Heart left ventricle (tissue), 16 donors: Measurements from ENCODE around the gene CHD1L. TPM values are rescaled to one million over a fixed set of nuclear protein-coding genes. Genes with fewer than 3 reads are reported as not detected.

Source experiments
- ATAC-seq, 4 donors: fragments of 200-7000 bp; cut with Tn5 transposase; one replicate each; pipeline ENCODE4 v1.9.1; 2020 to 2022; ENCODE audit warnings: moderate library complexity in 4 of 4, mild to moderate bottlenecking in 3 of 4, moderate number of reproducible peaks in 1 of 4
- DNase-seq, 5 donors: peaks; one replicate each; pipeline ENCODE4 v3.0.0-alpha.2; 2020
- H3K27ac ChIP-seq, 12 donors: fragments of 200-600 bp; sonication (generic) in 4 of 12; one replicate each; pipeline versions ENCODE4 v1.5.0 to v1.8.0; 2016 to 2022; ENCODE audit warnings: mild to moderate bottlenecking in 2 of 12
- H3K27me3 ChIP-seq, 9 donors: fragments of 200-600 bp; sonication (generic) in 2 of 9; one replicate each; pipeline versions ENCODE4 v1.5.1 to v1.8.0; 2016 to 2022; ENCODE audit warnings: mild to moderate bottlenecking in 3 of 9
- H3K36me3 ChIP-seq, 9 donors: fragments of 200-600 bp; sonication (generic) in 2 of 9; one replicate each; pipeline versions ENCODE4 v1.5.0 to v1.8.0; 2018 to 2022; ENCODE audit warnings: mild to moderate bottlenecking in 2 of 9
- H3K4me1 ChIP-seq, 12 donors: fragments of 200-600 bp; sonication (generic) in 4 of 12; one replicate each; pipeline versions ENCODE4 v1.5.0 to v1.8.0; 2016 to 2022; ENCODE audit warnings: mild to moderate bottlenecking in 3 of 12
- H3K4me3 ChIP-seq, 12 donors: fragments of 200-600 bp; sonication (generic) in 4 of 12; one replicate each; pipeline versions ENCODE4 v1.5.0 to v1.8.0; 2017 to 2022; ENCODE audit warnings: mild to moderate bottlenecking in 9 of 12, moderate library complexity in 4 of 12
- H3K9me3 ChIP-seq, 12 donors: fragments of 200-600 bp; sonication (generic) in 4 of 12; one replicate each; pipeline versions ENCODE4 v1.5.0 to v1.8.0; 2016 to 2022; ENCODE audit warnings: mild to moderate bottlenecking in 1 of 12
- POLR2A ChIP-seq, 2 donors: fragments of 450-650 bp; IDR thresholded peaks; one replicate each; pipeline ENCODE4 v1.6.1; 2017; ENCODE audit warnings: antibody characterized with exemption in 2 of 2, mild to moderate bottlenecking in 2 of 2, moderate library complexity in 2 of 2
- WGBS, 4 donors: extraction: QIAGEN DNeasy Blood & Tissue Kit in 2 of 4; methylation state at CpG; one replicate each; pipeline versions ENCODE4 v1.1.5 to v1.1.7; 2013 to 2018; 5-methylcytosine and 5-hydroxymethylcytosine counted together
- intact Hi-C, 10 donors: fragments of 100-400 bp; cut with DNase I; formaldehyde crosslinking; loops; one replicate each; pipeline versions ENCODE4 v1.11.1 to v1.14.2; 2022
- polyA plus RNA-seq, 2 donors: library from polyadenylated mRNA; stranded (reverse); fragments of 200-250 nt; gene quantifications; one replicate each; pipeline ENCODE4 v1.2.3, GENCODE V29; 2013
- total RNA-seq, 9 donors: library from RNA; depleted of rRNA in 2 of 9; stranded (reverse); fragments of >200 nt in 2 of 9; fragmentation: NEBNext Ultra II Directional in 3 of 9; extraction: Animal tissue kit (Norgen Biotek cat#: 25700) in 3 of 9; gene quantifications; one replicate each; pipeline versions ENCODE4 v1.1.0 to v1.2.4, GENCODE V29; 2016 to 2023
- TF ChIP-seq, protein P1 (sequence below), 12 donors: fragments of 200-600 bp; sonication (generic) in 4 of 12; IDR thresholded peaks; one replicate each; pipeline versions ENCODE4 v1.5.0 to v1.8.0; 2018 to 2022; ENCODE audit warnings: antibody characterized with exemption in 12 of 12, mild to moderate bottlenecking in 5 of 12
- donor health status: ischemic (EF 13 %, LVEDD 7.1; RV severe dilation, severe dysfunction).
- donor health status: healthy with polysubstance abuse.
- donor health status: DM: no; HTN: yes; CAD: no.
- donor health status: DM: no; HTN: no; CAD: no.
- donor health status: ischemic (EF 25% LVEDD 6.9; RV normal size, moderate dysfunction).
- donor health status: ischemic (EF 25% LVEDD 5.7; RV mildly dilated, moderate dysfunction).
- donor health status: healthy.
- donor health status: DM: yes; HTN: yes; CAD: no.
- donor health status: ischemic (EF 35%, LVEDD 5.7; RV mildly dilated, moderate dysfunction).
- donor health status: nonischemic (EF 11% LVEDD 7.7; RV severe dilation, severe dysfunction).
- donor health status: DM: yes; HTN: yes; CAD: no.
- donor health status: PGD.
- donor health status: ischemic (EF 29% LVEDD 5.4; RV normal size, mild dysfunction).
- donor health status: nonischemic (EF 23%, LVEDD 6.1; RV moderate dilation, normal function).

The CHD1L gene
- total and polyA plus RNA-seq, 11 donors: 5.8 to 17.7 (median 8.1) TPM

DNA sequence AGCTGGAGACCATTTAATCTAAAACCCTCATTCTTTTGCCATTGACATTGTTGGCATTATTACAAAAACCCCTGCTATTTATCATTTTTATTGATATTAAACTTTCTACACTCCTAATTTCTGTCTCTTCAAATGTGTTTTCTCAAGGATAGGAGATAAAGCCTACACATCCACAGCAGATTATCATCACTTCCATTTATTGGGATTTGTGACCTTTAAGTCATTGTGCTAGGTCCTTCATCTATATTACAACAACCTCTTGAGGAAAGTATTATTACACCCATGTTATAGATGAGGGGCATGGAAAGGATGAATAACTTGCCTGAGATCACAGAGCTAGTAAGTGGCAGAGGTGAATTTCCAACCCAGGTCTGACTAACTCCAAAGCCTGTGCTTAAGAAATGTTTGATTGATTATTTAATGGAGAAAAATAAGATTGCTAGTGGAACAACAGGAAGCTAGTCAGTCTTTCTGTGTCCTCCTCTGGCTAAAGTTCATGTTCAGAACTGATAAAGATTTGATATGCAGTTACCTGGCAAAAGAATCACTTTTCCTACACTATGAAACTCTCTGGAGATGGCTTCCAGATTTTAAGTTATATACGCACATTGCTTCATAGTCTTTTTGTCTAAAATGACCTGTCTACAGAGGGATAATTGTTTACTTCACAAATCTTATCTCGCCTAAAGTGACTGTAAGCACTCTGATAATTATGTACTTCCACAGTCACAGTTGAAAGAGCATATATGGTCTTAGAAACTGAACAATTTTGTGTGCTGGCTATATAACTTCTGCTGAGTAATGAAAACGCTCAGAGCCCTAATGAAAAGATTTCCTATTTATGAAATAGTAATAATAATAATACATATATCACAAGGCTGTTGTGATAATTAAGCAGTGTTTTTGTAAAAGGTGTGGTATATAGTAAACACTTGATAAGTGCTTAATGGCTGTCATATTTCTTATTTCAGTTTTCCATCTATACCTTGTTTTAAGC lies 32.4 kb upstream of the CHD1L start:
- H3K36me3 ChIP-seq: peaks cover 0 to 36% (median 0%) of the 10 kb centered on the region in 9 donors
- H3K27me3 ChIP-seq: no peaks in the 10 kb centered on the region
- DNase-seq (no peak), ATAC-seq (no peak)
- TF ChIP-seq, protein P1, sequence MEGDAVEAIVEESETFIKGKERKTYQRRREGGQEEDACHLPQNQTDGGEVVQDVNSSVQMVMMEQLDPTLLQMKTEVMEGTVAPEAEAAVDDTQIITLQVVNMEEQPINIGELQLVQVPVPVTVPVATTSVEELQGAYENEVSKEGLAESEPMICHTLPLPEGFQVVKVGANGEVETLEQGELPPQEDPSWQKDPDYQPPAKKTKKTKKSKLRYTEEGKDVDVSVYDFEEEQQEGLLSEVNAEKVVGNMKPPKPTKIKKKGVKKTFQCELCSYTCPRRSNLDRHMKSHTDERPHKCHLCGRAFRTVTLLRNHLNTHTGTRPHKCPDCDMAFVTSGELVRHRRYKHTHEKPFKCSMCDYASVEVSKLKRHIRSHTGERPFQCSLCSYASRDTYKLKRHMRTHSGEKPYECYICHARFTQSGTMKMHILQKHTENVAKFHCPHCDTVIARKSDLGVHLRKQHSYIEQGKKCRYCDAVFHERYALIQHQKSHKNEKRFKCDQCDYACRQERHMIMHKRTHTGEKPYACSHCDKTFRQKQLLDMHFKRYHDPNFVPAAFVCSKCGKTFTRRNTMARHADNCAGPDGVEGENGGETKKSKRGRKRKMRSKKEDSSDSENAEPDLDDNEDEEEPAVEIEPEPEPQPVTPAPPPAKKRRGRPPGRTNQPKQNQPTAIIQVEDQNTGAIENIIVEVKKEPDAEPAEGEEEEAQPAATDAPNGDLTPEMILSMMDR (IDR thresholded peaks at IDR 0.05): no peak
- H3K9me3 ChIP-seq: no peaks in the 10 kb centered on the region
- H3K4me3 ChIP-seq: no peak overlapping the region
- 92 to 94% (median 93%) methylated on average over 3 of the region's 3 CpGs for WGBS, 4 donors
- intact Hi-C loops: no loop called here
- peaks cover 0 to 4% (median 0%) of the 10 kb centered on the region in 12 donors for H3K4me1 ChIP-seq
- no peak overlapping the region for H3K27ac ChIP-seq

DNA sequence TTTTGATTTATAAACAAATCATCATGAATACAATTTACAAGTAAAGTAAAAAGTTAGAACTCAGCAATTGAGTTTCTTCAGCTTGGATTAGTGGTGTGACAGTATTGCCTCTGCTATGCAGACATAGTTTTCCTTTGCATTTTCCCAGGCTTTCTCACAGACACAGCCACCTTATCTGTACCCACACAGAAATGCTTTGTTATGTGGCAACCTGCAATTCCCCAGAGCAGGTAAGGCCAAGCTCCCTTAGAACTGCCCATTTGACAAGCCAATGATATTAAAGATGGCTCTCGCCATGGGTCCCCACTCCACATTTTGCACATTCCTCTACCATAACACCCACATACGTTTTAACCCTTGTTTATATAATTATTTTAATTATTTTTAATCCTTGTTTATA lies 31.5 kb upstream of the CHD1L start:
- Histone ChIP-seq H3K36me3 (peaks cover 0 to 36% (median 0%) of the 10 kb centered on the region in 9 donors), H3K4me3 (no peak overlapping the region), H3K9me3 (no peaks in the 10 kb centered on the region), H3K4me1 (peaks cover 0 to 6% (median 0%) of the 10 kb centered on the region in 12 donors), H3K27me3 (no peaks in the 10 kb centered on the region), H3K27ac (no peak overlapping the region)
- 80 to 86% (median 83%) methylated on average over 2 of the region's 2 CpGs for WGBS, 4 donors
- ATAC-seq (no peak), DNase-seq (no peak)
- intact Hi-C loops: no loop called here
- TF ChIP-seq, protein P1 (IDR thresholded peaks at IDR 0.05): no peak
- TF ChIP-seq POLR2A (IDR thresholded peaks at IDR 0.05): no peak

DNA sequence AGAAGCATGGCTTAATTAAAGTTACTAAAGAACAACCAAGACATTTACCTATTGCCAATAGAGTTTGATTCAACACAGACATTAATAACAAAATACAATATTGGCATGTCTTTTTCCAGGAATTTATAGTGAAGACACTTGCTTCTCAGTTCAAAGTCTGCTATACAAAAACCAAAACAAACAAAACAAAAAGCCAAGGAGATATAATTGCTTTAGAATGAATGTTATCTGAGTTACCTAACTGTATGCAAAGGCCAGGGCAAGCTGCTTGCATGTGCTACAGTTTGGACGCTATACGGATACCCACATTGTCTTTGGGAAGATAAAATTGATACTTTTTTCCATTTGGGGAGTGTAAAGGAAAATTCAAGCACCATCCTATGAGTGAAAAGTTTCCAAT lies 30.9 kb upstream of the CHD1L start:
- intact Hi-C loops: no loop called here
- Histone ChIP-seq H3K4me1 (peaks cover 0 to 6% (median 0%) of the 10 kb centered on the region in 12 donors), H3K9me3 (no peaks in the 10 kb centered on the region), H3K27ac (no peak overlapping the region), H3K27me3 (no peaks in the 10 kb centered on the region), H3K4me3 (no peak overlapping the region), H3K36me3 (peaks cover 0 to 36% (median 0%) of the 10 kb centered on the region in 9 donors)
- no peak for ATAC-seq
- WGBS, 4 donors: 87 to 100% (median 93%) methylated on average over 2 of the region's 2 CpGs
- DNase-seq: no peak
- TF ChIP-seq, protein P1 (IDR thresholded peaks at IDR 0.05): no peak
- no peak for TF ChIP-seq POLR2A (IDR thresholded peaks at IDR 0.05)

- TF ChIP-seq POLR2A (IDR thresholded peaks at IDR 0.05): no peak
- TF ChIP-seq, protein P1 (IDR thresholded peaks at IDR 0.05): no peak
Observed at GRCh38 chr1:147213271-147213670, 29.2 kb upstream of the CHD1L start.

More at GRCh38 chr1:147213271-147213670, 29.2 kb upstream of the CHD1L start:
- DNase-seq (no peak), ATAC-seq (no peak)
- H3K36me3 ChIP-seq: peaks cover 0 to 30% (median 0%) of the 10 kb centered on the region in 9 donors
- no peaks in the 10 kb centered on the region for H3K27me3 ChIP-seq
- no peak overlapping the region for H3K4me3 ChIP-seq
- peaks cover 0 to 6% (median 0%) of the 10 kb centered on the region in 12 donors for H3K4me1 ChIP-seq
- intact Hi-C loops: no loop called here
- no peaks in the 10 kb centered on the region for H3K9me3 ChIP-seq
- H3K27ac ChIP-seq: no peak overlapping the region
